ENCODE results near the gene OR1L4.

OR1L4 gene

GRCh38 chr9:122723690-122724089 is at the start of gene OR1L4:
Gene OR1L4 (plus strand): TSS chr9:122723990. CDS start chr9:122723990, 0 bp downstream.
- H3K4me1 ChIP-seq (ENCODE audit: low read length) = no peaks in the 10 kb centered on the region
- peaks cover 9% of the 10 kb centered on the region; the same call in 1 of the 2 replicates for H3K9me3 ChIP-seq (ENCODE audit: insufficient read depth, low read length)
- H3K27ac ChIP-seq (ENCODE audit: low read length) = no peak within 1 kb of the TSS
- H4K20me1 ChIP-seq (ENCODE audit: insufficient read depth, low read length) = no peaks in the 10 kb centered on the region
- no peaks in the 10 kb centered on the region for H3K36me3 ChIP-seq (replicated peaks; ENCODE audit: low read depth, low read length)
- no peak for TF ChIP-seq EZH2phosphoT487 (IDR thresholded peaks at IDR 0.05; ENCODE audit: low read depth)
- no peak for TF ChIP-seq CTCF (IDR thresholded peaks at IDR 0.05; ENCODE audit: low read depth, low read length)
- no peak within 1 kb of the TSS for H3K9ac ChIP-seq (ENCODE audit: low read length)
- H3K4me2 ChIP-seq (ENCODE audit: low read length) = no peak within 1 kb of the TSS
- H3K27me3 ChIP-seq (ENCODE audit: low read depth, low read length) = no peaks in the 10 kb centered on the region
- no peaks in the 10 kb centered on the region for H3K79me2 ChIP-seq (ENCODE audit: low read length)
- H2AFZ ChIP-seq (ENCODE audit: low read depth, low read length) = no peak within 1 kb of the TSS
- no peak within 1 kb of the TSS for H3K4me3 ChIP-seq (ENCODE audit: low read length)

- Histone ChIP-seq H3K27me3 (ENCODE audit: low read depth, low read length) (peaks cover 16% of the 10 kb centered on the region; the same call in 1 of the 2 replicates), H3K27ac (ENCODE audit: low read length) (no peak overlapping the region), H3K79me2 (ENCODE audit: low read length) (no peaks in the 10 kb centered on the region), H3K4me1 (ENCODE audit: low read length) (no peaks in the 10 kb centered on the region), H3K4me3 (ENCODE audit: low read length) (no peak overlapping the region), H3K4me2 (ENCODE audit: low read length) (no peak overlapping the region), H2AFZ (ENCODE audit: low read depth, low read length) (no peak overlapping the region), H3K36me3 (replicated peaks; ENCODE audit: low read depth, low read length) (no peaks in the 10 kb centered on the region), H4K20me1 (ENCODE audit: insufficient read depth, low read length) (no peaks in the 10 kb centered on the region), H3K9ac (ENCODE audit: low read length) (no peak overlapping the region), H3K9me3 (ENCODE audit: insufficient read depth, low read length) (no peaks in the 10 kb centered on the region; the same call in 1 of the 2 replicates)
- TF ChIP-seq CTCF (IDR thresholded peaks at IDR 0.05; ENCODE audit: low read depth, low read length) (no peak), EZH2phosphoT487 (IDR thresholded peaks at IDR 0.05; ENCODE audit: low read depth) (no peak)
Measured at GRCh38 chr9:122684851-122685250, 38.9 kb upstream of the OR1L4 start.

- TF ChIP-seq CTCF (IDR thresholded peaks at IDR 0.05; ENCODE audit: low read depth, low read length) (no peak), EZH2phosphoT487 (IDR thresholded peaks at IDR 0.05; ENCODE audit: low read depth) (no peak)
- Histone ChIP-seq H3K79me2 (ENCODE audit: low read length) (no peaks in the 10 kb centered on the region), H3K36me3 (replicated peaks; ENCODE audit: low read depth, low read length) (no peaks in the 10 kb centered on the region), H3K4me2 (ENCODE audit: low read length) (no peak overlapping the region), H3K9me3 (ENCODE audit: insufficient read depth, low read length) (no peaks in the 10 kb centered on the region), H3K4me1 (ENCODE audit: low read length) (no peaks in the 10 kb centered on the region), H3K27me3 (ENCODE audit: low read depth, low read length) (peaks cover 7% of the 10 kb centered on the region; the same call in 1 of the 2 replicates), H2AFZ (ENCODE audit: low read depth, low read length) (no peak overlapping the region), H3K27ac (ENCODE audit: low read length) (no peak overlapping the region), H3K9ac (ENCODE audit: low read length) (no peak overlapping the region), H3K4me3 (ENCODE audit: low read length) (no peak overlapping the region), H4K20me1 (ENCODE audit: insufficient read depth, low read length) (no peaks in the 10 kb centered on the region)
Measured at GRCh38 chr9:122695696-122696095, 28.1 kb upstream of the OR1L4 start.

- no peaks in the 10 kb centered on the region for H3K79me2 ChIP-seq (ENCODE audit: low read length)
- no peaks in the 10 kb centered on the region for H3K36me3 ChIP-seq (replicated peaks; ENCODE audit: low read depth, low read length)
- no peak overlapping the region for H3K27ac ChIP-seq (ENCODE audit: low read length)
- no peak overlapping the region for H3K9ac ChIP-seq (ENCODE audit: low read length)
- H3K9me3 ChIP-seq (ENCODE audit: insufficient read depth, low read length) = no peaks in the 10 kb centered on the region
- TF ChIP-seq EZH2phosphoT487 (IDR thresholded peaks at IDR 0.05; ENCODE audit: low read depth) (no peak), CTCF (IDR thresholded peaks at IDR 0.05; ENCODE audit: low read depth, low read length) (no peak)
- no peaks in the 10 kb centered on the region for H3K27me3 ChIP-seq (ENCODE audit: low read depth, low read length)
- H3K4me2 ChIP-seq (ENCODE audit: low read length) = no peak overlapping the region
- H4K20me1 ChIP-seq (ENCODE audit: insufficient read depth, low read length) = no peaks in the 10 kb centered on the region
- no peaks in the 10 kb centered on the region for H3K4me1 ChIP-seq (ENCODE audit: low read length)
- no peak overlapping the region for H2AFZ ChIP-seq (ENCODE audit: low read depth, low read length)
- H3K4me3 ChIP-seq (ENCODE audit: low read length) = no peak overlapping the region
Measured at GRCh38 chr9:122718038-122718437, 5.8 kb upstream of the OR1L4 start.

Measured in OCI-LY3 (cell line).